ENCODE data around the gene CCDC150. TPM values are rescaled to one million over a fixed set of nuclear protein-coding genes. Genes with fewer than 3 reads are reported as not detected.

Gene CCDC150
- total RNA-seq, 1 experiment from 2014 or later = 29.2 TPM

GRCh38 chr2:196590286-196590685 lies 49.2 kb upstream of the CCDC150 start (continued):
- TF ChIP-seq ZBTB33 (IDR thresholded peaks at IDR 0.05; ENCODE audit: extremely low read depth, insufficient replicate concordance, low read length) (no peak), RAD21 (IDR thresholded peaks at IDR 0.05; ENCODE audit: low read depth) (no peak), CEBPB (IDR thresholded peaks at IDR 0.05; ENCODE audit: low read depth) (no peak), CBX3 (IDR thresholded peaks at IDR 0.05; ENCODE audit: low read depth) (no peak)

GRCh38 chr2:196591004-196591403 lies 48.5 kb upstream of the CCDC150 start:
- ATAC-seq (no peak), DNase-seq (ENCODE audit: low read depth, low spot score) (no peak)
- H3K9ac ChIP-seq (ENCODE audit: low read length) = no peak overlapping the region
- intact Hi-C loops (cut with micrococcal nuclease) = no loop called here
- no peak overlapping the region for H3K27ac ChIP-seq (ENCODE audit: low read depth, low read length)
- ChIA-PET POLR2A (no interaction called here), CTCF (no interaction called here), RAD21 (ENCODE audit: low non-redundant PET in 1 of 2, low total read pairs in 2 of 2, uncharacterized antibody in 2 of 2, unreplicated experiment in 2 of 2) (no interaction called here)
- no peaks in the 10 kb centered on the region for H3K79me2 ChIP-seq (ENCODE audit: insufficient read depth, low read length)
- peaks cover 5 to 29% of the 10 kb centered on the region in 2 experiments; a peak in 3 of 4 replicates for H3K4me1 ChIP-seq (ENCODE audit: control insufficient read depth in 1 of 2, insufficient read depth in 2 of 2, low read length in 2 of 2)
- TF ChIP-seq REST (IDR thresholded peaks at IDR 0.05; ENCODE audit: low read depth) (no peak), ZBTB33 (IDR thresholded peaks at IDR 0.05; ENCODE audit: extremely low read depth, insufficient replicate concordance, low read length) (no peak), FOSL1 (IDR thresholded peaks at IDR 0.05; ENCODE audit: low read depth) (no peak), EZH2 (IDR thresholded peaks at IDR 0.05) (no peak), SIN3A (IDR thresholded peaks at IDR 0.05; ENCODE audit: low read depth) (no peak), RAD21 (IDR thresholded peaks at IDR 0.05; ENCODE audit: low read depth) (no peak), EGR1 (IDR thresholded peaks at IDR 0.05; ENCODE audit: low read depth) (no peak), JUND (IDR thresholded peaks at IDR 0.05) (no peak), ZNF274 (IDR thresholded peaks at IDR 0.05; ENCODE audit: low read depth, low read length) (no peak), ATF3 (IDR thresholded peaks at IDR 0.05) (no peak), SRF (IDR thresholded peaks at IDR 0.05; ENCODE audit: low read depth) (no peak)
- H3K9me3 ChIP-seq (ENCODE audit: control insufficient read depth in 1 of 2, insufficient read depth in 1 of 2, low read depth in 1 of 2, low read length in 2 of 2) = no peaks in the 10 kb centered on the region
- no TSS peak for BruUV-seq (replicated peaks)
- no peak overlapping the region for H2AFZ ChIP-seq (ENCODE audit: low read depth, low read length, poor library complexity, severe bottlenecking)
- H4K20me1 ChIP-seq (ENCODE audit: insufficient read depth) = no peaks in the 10 kb centered on the region
- no peaks in the 10 kb centered on the region for H3K9me2 ChIP-seq (ENCODE audit: insufficient read depth)
- no peak overlapping the region for H3K4me3 ChIP-seq (replicated peaks in 1 of 2; ENCODE audit: low read depth in 1 of 2, low read length in 2 of 2)
- no peaks in the 10 kb centered on the region for H3K36me3 ChIP-seq (ENCODE audit: control insufficient read depth in 1 of 2, insufficient read depth in 2 of 2, low read length in 2 of 2)
- no peaks in the 10 kb centered on the region for H3K27me3 ChIP-seq (ENCODE audit: insufficient read depth, low read length)
- no peak overlapping the region for H3K4me2 ChIP-seq (ENCODE audit: low read length)
